Measurements from ENCODE around the gene SLC22A17.

DNA sequence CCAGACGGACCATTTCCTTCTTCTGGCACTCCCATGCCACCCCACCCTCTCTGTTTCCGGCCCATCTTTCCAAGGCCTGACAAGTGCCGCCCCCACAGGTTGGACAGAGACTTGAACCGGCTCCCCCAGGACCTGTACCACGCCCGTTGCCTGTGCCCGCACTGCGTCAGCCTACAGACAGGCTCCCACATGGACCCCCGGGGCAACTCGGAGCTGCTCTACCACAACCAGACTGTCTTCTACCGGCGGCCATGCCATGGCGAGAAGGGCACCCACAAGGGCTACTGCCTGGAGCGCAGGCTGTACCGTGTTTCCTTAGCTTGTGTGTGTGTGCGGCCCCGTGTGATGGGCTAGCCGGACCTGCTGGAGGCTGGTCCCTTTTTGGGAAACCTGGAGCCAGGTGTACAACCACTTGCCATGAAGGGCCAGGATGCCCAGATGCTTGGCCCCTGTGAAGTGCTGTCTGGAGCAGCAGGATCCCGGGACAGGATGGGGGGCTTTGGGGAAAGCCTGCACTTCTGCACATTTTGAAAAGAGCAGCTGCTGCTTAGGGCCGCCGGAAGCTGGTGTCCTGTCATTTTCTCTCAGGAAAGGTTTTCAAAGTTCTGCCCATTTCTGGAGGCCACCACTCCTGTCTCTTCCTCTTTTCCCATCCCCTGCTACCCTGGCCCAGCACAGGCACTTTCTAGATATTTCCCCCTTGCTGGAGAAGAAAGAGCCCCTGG is 23.0 kb upstream of the SLC22A17 start:
- TF ChIP-seq EZH2 (IDR thresholded peaks at IDR 0.05; ENCODE audit: insufficient read depth, poor library complexity, severe bottlenecking) (no peak), EZH2phosphoT487 (IDR thresholded peaks at IDR 0.05; ENCODE audit: insufficient read depth, low read depth) (no peak)
